GM12878 (cell line): ENCODE measurements around the gene NLRC5. TPM values are rescaled to one million over a fixed set of nuclear protein-coding genes. Genes with fewer than 3 reads are reported as not detected.
A peak's percentile ranks its signal among the peaks of the same experiment; 100 is the strongest.

Experiments
- ATAC-seq: fragments of 200-7000 bp; cut with Tn5 transposase; 3 replicates; pipeline ENCODE4 v1.9.1; 2020; ENCODE audit warnings: mild to moderate bottlenecking, moderate library complexity
- BruUV-seq: library from RNA; stranded (reverse); fragments of 400-500 nt; replicated peaks from 2 replicates; lab custom pipeline; 2021; lab: Mats Ljungman, UMichigan
- CTCF ChIA-PET: fragments of 300-600 bp; sonication (Branson Sonifier 250); formaldehyde crosslinking; extraction: SDS; loops from one replicate; lab custom pipeline; 2021; ENCODE audit warnings: inconsistent platforms; lab: Yijun Ruan, JAX
- POLR2A ChIA-PET: fragments of 350-600 bp; formaldehyde crosslinking; extraction: SDS; loops from one replicate; lab custom pipeline; 2021; ENCODE audit warnings: inconsistent platforms; lab: Charles Lee
- RAD21 ChIA-PET: fragments of 300-600 bp; sonication (Branson Sonifier 250); formaldehyde crosslinking; loops from one replicate; lab custom pipeline; 2023; ENCODE audit warnings: antibody characterized with exemption; ENCODE audit not compliant: unreplicated experiment; lab: Charles Lee
- SMC1A ChIA-PET: fragments of 300-600 bp; sonication (Branson Sonifier 250); formaldehyde crosslinking; loops from one replicate; lab custom pipeline; 2023; ENCODE audit not compliant: unreplicated experiment, uncharacterized antibody; lab: Charles Lee
- DNase-seq: peaks from one replicate; pipeline ENCODE4 v3.0.0-alpha.2; 2011; ENCODE audit warnings: low read depth, low spot score
- FAIRE-seq: peaks from 3 replicates; lab custom pipeline; 2011; peaks lifted over from hg19 to GRCh38; lab: Jason Lieb, UNC
- H2AFZ ChIP-seq: 2 replicates; pipeline ENCODE4 v1.6.0; 2011; ENCODE audit warnings: low read depth, low read length, control low read depth; ENCODE audit not compliant: control insufficient read depth
- H3K27ac ChIP-seq: 2 replicates; pipeline ENCODE4 v1.5.1; 2011; ENCODE audit warnings: control low read depth; ENCODE audit not compliant: control insufficient read depth, insufficient read depth
- H3K27me3 ChIP-seq, 2 experiments: replicated peaks in 1 of 2; 2 replicates each; pipeline versions ENCODE4 v1.6.0 to v1.6.1; 2011; ENCODE audit warnings: low read length in 1 of 2; ENCODE audit not compliant: control insufficient read depth in 2 of 2, insufficient read depth in 2 of 2
- H3K36me3 ChIP-seq, 2 experiments: 2 replicates each; pipeline ENCODE4 v1.5.1; 2011; ENCODE audit warnings: low read length in 1 of 2; ENCODE audit not compliant: control insufficient read depth in 2 of 2, insufficient read depth in 2 of 2
- H3K4me1 ChIP-seq: 2 replicates; pipeline ENCODE4 v1.6.1; 2011; ENCODE audit warnings: mild to moderate bottlenecking, low read length, moderate library complexity, mixed read lengths; ENCODE audit not compliant: control insufficient read depth, insufficient read depth
- H3K4me2 ChIP-seq: 2 replicates; pipeline ENCODE4 v1.6.0; 2011; ENCODE audit warnings: control low read depth; ENCODE audit not compliant: control insufficient read depth, insufficient read depth
- H3K4me3 ChIP-seq: fragments of 200-600 bp; sonication (generic); 2 replicates; pipeline ENCODE4 v1.5.1; 2016
- H3K79me2 ChIP-seq: 2 replicates; pipeline ENCODE4 v1.6.0; 2011; ENCODE audit warnings: low read length; ENCODE audit not compliant: control insufficient read depth, insufficient read depth
- H3K9ac ChIP-seq: 2 replicates; pipeline ENCODE4 v1.8.0; 2011; ENCODE audit warnings: low read length, control low read depth, mixed read lengths; ENCODE audit not compliant: control insufficient read depth, insufficient read depth
- H3K9me3 ChIP-seq: replicated peaks from 3 replicates; pipeline ENCODE4 v1.5.1; 2011; ENCODE audit warnings: mild to moderate bottlenecking, low read length; ENCODE audit not compliant: control insufficient read depth, insufficient read depth
- H4K20me1 ChIP-seq: 2 replicates; pipeline ENCODE4 v1.6.0; 2011; ENCODE audit not compliant: control insufficient read depth, insufficient read depth
- DPF2 ChIP-seq: fragments of 450-650 bp; IDR thresholded peaks from 2 replicates; pipeline ENCODE4 v1.6.1; 2017; ENCODE audit warnings: mild to moderate bottlenecking
- EGR1 ChIP-seq, 2 experiments: IDR thresholded peaks; 1 replicate in 1 of 2; 2 replicates in 1 of 2; pipeline ENCODE4 v1.6.1; 2011 to 2012; ENCODE audit warnings: low read depth in 2 of 2, low read length in 2 of 2, borderline replicate concordance in 1 of 2, mild to moderate bottlenecking in 1 of 2, moderate library complexity in 1 of 2
- GATAD2B ChIP-seq: fragments of 450-650 bp; conservative IDR thresholded peaks from 2 replicates; pipeline ENCODE4 v1.6.1; 2017; ENCODE audit warnings: low read depth, mild to moderate bottlenecking, moderate library complexity
- JUNB ChIP-seq: IDR thresholded peaks from 2 replicates; pipeline ENCODE4 v1.6.1; 2016; ENCODE audit warnings: antibody characterized with exemption, mild to moderate bottlenecking
- JUND ChIP-seq: IDR thresholded peaks from 2 replicates; pipeline ENCODE4 v1.6.1; 2012; ENCODE audit warnings: low read depth, mild to moderate bottlenecking, low read length, improper control_type of control experiment, moderate library complexity
- MAX ChIP-seq: IDR thresholded peaks from 2 replicates; pipeline ENCODE4 v1.6.1; 2012; ENCODE audit warnings: low read depth, low read length, improper control_type of control experiment
- NBN ChIP-seq: fragments of 450-650 bp; IDR thresholded peaks from 2 replicates; pipeline ENCODE4 v1.6.1; 2016
- NFIC ChIP-seq: IDR thresholded peaks from 2 replicates; pipeline ENCODE4 v1.6.1; 2012; ENCODE audit warnings: low read depth, mild to moderate bottlenecking, inconsistent platforms, low read length, moderate library complexity
- POU2F2 ChIP-seq: IDR thresholded peaks from 3 replicates; pipeline ENCODE4 v1.6.1; 2011; ENCODE audit warnings: low read depth, mild to moderate bottlenecking, low read length, borderline replicate concordance
- RB1 ChIP-seq: fragments of 450-650 bp; formaldehyde crosslinking; IDR thresholded peaks from 2 replicates; pipeline ENCODE4 v1.6.1; 2017; ENCODE audit warnings: mild to moderate bottlenecking, borderline replicate concordance
- SMAD1 ChIP-seq: fragments of 450-650 bp; IDR thresholded peaks from 2 replicates; pipeline ENCODE4 v1.6.1; 2018; ENCODE audit warnings: mild to moderate bottlenecking, low read depth; ENCODE audit not compliant: partially characterized antibody
- STAT3 ChIP-seq: IDR thresholded peaks from 2 replicates; pipeline ENCODE4 v1.6.1; 2011; ENCODE audit warnings: low read depth, low read length, improper control_type of control experiment
- TBL1XR1 ChIP-seq: IDR thresholded peaks from 2 replicates; pipeline ENCODE4 v1.6.1; 2012; ENCODE audit warnings: low read depth, low read length, improper control_type of control experiment
- ZNF24 ChIP-seq: fragments of 450-650 bp; IDR thresholded peaks from 2 replicates; pipeline ENCODE4 v1.6.1; 2017; ENCODE audit warnings: antibody characterized with exemption, mild to moderate bottlenecking
- WGBS: methylation state at CpG from one replicate; pipeline ENCODE4 v1.1.6; 2016; ENCODE audit warnings: low lambda C conversion rate; ENCODE audit not compliant: insufficient replicate concordance, insufficient coverage; ENCODE audit errors: missing lambda C conversion rate; 5-methylcytosine and 5-hydroxymethylcytosine counted together
- in situ Hi-C: fragments of 300-500 bp; cut with MboI; formaldehyde crosslinking; loops from 9 replicates; pipeline ENCODE4 v1.14.3; 2018; ENCODE audit warnings: mixed read lengths
- intact Hi-C: fragments of 100-400 bp; cut with micrococcal nuclease; formaldehyde crosslinking; loops from one replicate; pipeline ENCODE4 v1.14.2; 2022; ENCODE audit not compliant: unreplicated experiment
- polyA plus RNA-seq, 11 experiments: library from polyadenylated mRNA; depleted of rRNA in 4 of 11; unstranded in 6 of 11; stranded (reverse) in 5 of 11; fragments of >200 nt; fragmentation: Nextera tagmentation in 4 of 11; fragmentation: Illumina TruSeq in 1 of 11; extraction: Ambion mirVana in 4 of 11; extraction: Trizol in 1 of 11; gene quantifications; 1 replicate in 1 of 11; 2 replicates in 10 of 11; pipeline versions ENCODE4 v1.2.1 to v1.2.3, GENCODE V29; 2011 to 2016; ENCODE audit warnings: inconsistent platforms in 2 of 11, missing spikeins in 2 of 11, low read depth in 1 of 11
- total RNA-seq, 4 experiments: library from RNA; depleted of rRNA in 3 of 4; stranded (reverse); fragments of >200 nt in 3 of 4; fragmentation: Illumina TruSeq in 1 of 4; extraction: Trizol in 1 of 4; gene quantifications; 2 replicates each; pipeline versions ENCODE4 v1.2.1 to v1.2.3, GENCODE V29; 2013 to 2021
- TF ChIP-seq, protein P1 (sequence below): fragments of 450-650 bp; conservative IDR thresholded peaks from 2 replicates; pipeline ENCODE4 v1.6.1; 2017; ENCODE audit warnings: mild to moderate bottlenecking, moderate library complexity
- TF ChIP-seq, protein P2 (sequence below): IDR thresholded peaks from 2 replicates; pipeline ENCODE4 v1.6.1; 2012; ENCODE audit warnings: mild to moderate bottlenecking, low read depth, low read length
- TF ChIP-seq, protein P3 (sequence below): fragments of 450-650 bp; IDR thresholded peaks from 2 replicates; pipeline ENCODE4 v1.6.1; 2016; ENCODE audit warnings: mild to moderate bottlenecking

The NLRC5 gene
- total and polyA plus RNA-seq, 10 of the 15 experiments (the other 5 are each of a cell fraction or from before 2014, with no cell fraction given) = 13.1 to 105 (median 57.3) TPM

DNA sequence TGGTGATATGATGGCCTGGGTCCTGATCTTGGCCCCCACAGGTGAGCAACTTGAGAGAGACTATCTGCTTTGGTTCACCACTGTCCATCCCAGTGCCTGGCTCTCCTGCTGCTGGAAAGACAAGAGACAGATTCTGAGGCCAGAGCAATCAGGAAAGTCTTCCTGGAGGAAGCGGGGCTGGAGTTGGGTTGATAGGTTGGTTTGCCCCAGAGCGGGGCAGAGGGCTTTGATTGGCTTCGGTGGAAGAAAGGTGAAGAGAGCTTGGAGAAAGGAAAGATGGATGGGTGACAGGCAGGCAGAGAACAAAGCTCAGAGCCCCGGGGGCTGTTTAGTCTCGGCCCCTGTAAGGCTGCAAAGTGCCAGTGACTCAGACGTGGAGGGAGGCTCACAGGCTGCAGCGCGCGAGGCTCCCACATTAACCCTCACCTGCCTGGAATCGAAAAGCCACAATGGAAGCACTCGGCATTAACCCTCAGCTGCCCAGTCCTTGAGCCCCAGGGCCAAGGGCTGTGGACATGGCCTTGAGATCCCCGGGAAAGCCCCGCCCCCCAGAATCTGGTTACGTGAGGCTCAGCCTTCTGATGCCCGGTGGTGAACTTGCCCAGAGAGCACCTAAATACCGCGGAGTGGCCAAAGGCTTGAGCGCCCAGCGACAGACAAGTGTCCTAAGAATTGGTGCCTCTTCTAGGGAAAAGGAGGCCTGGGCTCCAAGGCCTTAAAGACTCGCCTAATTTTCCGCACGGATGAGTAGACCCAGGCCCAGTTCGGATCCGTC, 102.0 kb downstream of the NLRC5 start:
- peak overlapping the region; percentile 66; the same call in 1 of the 2 replicates for H3K4me3 ChIP-seq
- DNase-seq (no peak), FAIRE-seq (no peak), ATAC-seq (no peak)
- ChIA-PET POLR2A (interaction anchor here (1.1 to 1.5 kb wide), 2 partner anchors 75 to 128 kb away, joined by 3 read pairs; no protein-coding TSS in a partner anchor), RAD21 (interaction anchor here (1.3 to 2.8 kb wide), 8 partner anchors 10 to 325 kb away, joined by 4 to 15 read pairs (median 7); no protein-coding TSS in a partner anchor), CTCF (interaction anchor here (1.1 to 5.5 kb wide), 11 partner anchors 10 to 193 kb away, joined by 3 to 30 read pairs (median 6); partner anchors contain the start of gene PLLP), SMC1A (interaction anchor here (0.6 kb wide), 1 partner anchor 71 kb away, joined by 3 read pairs; no protein-coding TSS in a partner anchor)
- H2AFZ ChIP-seq = no peak overlapping the region; the same call in 1 of the 2 replicates
- H3K79me2 ChIP-seq = no peaks in the 10 kb centered on the region
- H4K20me1 ChIP-seq = no peaks in the 10 kb centered on the region
- WGBS = 61% methylated on average over 24 of the region's 24 CpGs
- no TSS peak for BruUV-seq
- H3K9ac ChIP-seq = no peak overlapping the region
- peak overlapping the region; percentile 77 for H3K4me2 ChIP-seq
- intact Hi-C loops (no loop called here), in situ Hi-C loops (no loop called here)
- no peak overlapping the region for H3K27ac ChIP-seq
- peaks cover 0 to 11% of the 10 kb centered on the region in 2 experiments; a peak in 2 of 4 replicates for H3K27me3 ChIP-seq
- H3K9me3 ChIP-seq = no peaks in the 10 kb centered on the region
- no peaks in the 10 kb centered on the region; the same call in none of the 2 replicates for H3K4me1 ChIP-seq
- no peaks in the 10 kb centered on the region for H3K36me3 ChIP-seq
- TF ChIP-seq ZNF24 (no peak), EGR1 (IDR thresholded peaks at IDR 0.05; ENCODE audit: borderline replicate concordance in 1 of 2, low read depth in 2 of 2, low read length in 2 of 2) (no peak), NFIC (no peak), JUND (no peak), JUNB (no peak), RB1 (no peak), STAT3 (no peak), MAX (no peak), GATAD2B (no peak), DPF2 (no peak), NBN (no peak), SMAD1 (no peak), TBL1XR1 (no peak), POU2F2 (no peak)
- TF ChIP-seq, protein P1, sequence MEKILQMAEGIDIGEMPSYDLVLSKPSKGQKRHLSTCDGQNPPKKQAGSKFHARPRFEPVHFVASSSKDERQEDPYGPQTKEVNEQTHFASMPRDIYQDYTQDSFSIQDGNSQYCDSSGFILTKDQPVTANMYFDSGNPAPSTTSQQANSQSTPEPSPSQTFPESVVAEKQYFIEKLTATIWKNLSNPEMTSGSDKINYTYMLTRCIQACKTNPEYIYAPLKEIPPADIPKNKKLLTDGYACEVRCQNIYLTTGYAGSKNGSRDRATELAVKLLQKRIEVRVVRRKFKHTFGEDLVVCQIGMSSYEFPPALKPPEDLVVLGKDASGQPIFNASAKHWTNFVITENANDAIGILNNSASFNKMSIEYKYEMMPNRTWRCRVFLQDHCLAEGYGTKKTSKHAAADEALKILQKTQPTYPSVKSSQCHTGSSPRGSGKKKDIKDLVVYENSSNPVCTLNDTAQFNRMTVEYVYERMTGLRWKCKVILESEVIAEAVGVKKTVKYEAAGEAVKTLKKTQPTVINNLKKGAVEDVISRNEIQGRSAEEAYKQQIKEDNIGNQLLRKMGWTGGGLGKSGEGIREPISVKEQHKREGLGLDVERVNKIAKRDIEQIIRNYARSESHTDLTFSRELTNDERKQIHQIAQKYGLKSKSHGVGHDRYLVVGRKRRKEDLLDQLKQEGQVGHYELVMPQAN = no peak
- TF ChIP-seq, protein P2, sequence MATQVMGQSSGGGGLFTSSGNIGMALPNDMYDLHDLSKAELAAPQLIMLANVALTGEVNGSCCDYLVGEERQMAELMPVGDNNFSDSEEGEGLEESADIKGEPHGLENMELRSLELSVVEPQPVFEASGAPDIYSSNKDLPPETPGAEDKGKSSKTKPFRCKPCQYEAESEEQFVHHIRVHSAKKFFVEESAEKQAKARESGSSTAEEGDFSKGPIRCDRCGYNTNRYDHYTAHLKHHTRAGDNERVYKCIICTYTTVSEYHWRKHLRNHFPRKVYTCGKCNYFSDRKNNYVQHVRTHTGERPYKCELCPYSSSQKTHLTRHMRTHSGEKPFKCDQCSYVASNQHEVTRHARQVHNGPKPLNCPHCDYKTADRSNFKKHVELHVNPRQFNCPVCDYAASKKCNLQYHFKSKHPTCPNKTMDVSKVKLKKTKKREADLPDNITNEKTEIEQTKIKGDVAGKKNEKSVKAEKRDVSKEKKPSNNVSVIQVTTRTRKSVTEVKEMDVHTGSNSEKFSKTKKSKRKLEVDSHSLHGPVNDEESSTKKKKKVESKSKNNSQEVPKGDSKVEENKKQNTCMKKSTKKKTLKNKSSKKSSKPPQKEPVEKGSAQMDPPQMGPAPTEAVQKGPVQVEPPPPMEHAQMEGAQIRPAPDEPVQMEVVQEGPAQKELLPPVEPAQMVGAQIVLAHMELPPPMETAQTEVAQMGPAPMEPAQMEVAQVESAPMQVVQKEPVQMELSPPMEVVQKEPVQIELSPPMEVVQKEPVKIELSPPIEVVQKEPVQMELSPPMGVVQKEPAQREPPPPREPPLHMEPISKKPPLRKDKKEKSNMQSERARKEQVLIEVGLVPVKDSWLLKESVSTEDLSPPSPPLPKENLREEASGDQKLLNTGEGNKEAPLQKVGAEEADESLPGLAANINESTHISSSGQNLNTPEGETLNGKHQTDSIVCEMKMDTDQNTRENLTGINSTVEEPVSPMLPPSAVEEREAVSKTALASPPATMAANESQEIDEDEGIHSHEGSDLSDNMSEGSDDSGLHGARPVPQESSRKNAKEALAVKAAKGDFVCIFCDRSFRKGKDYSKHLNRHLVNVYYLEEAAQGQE = no peak
- TF ChIP-seq, protein P3, sequence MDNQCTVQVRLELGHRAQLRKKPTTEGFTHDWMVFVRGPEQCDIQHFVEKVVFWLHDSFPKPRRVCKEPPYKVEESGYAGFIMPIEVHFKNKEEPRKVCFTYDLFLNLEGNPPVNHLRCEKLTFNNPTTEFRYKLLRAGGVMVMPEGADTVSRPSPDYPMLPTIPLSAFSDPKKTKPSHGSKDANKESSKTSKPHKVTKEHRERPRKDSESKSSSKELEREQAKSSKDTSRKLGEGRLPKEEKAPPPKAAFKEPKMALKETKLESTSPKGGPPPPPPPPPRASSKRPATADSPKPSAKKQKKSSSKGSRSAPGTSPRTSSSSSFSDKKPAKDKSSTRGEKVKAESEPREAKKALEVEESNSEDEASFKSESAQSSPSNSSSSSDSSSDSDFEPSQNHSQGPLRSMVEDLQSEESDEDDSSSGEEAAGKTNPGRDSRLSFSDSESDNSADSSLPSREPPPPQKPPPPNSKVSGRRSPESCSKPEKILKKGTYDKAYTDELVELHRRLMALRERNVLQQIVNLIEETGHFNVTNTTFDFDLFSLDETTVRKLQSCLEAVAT = no peak
